CD4-positive, alpha-beta T cell (primary cell): Measurements from ENCODE around the gene SLC22A5. TPM values are rescaled to one million over a fixed set of nuclear protein-coding genes. Genes with fewer than 3 reads are reported as not detected.

Source experiments
- ATAC-seq: fragments of 200-7000 bp; cut with Tn5 transposase; one replicate; pipeline ENCODE4 v1.10.0; 2022; ENCODE audit warnings: mild to moderate bottlenecking; ENCODE audit not compliant: poor library complexity
- CTCF ChIA-PET: fragments of 350-600 bp; sonication (Branson Sonifier 250); formaldehyde crosslinking; loops from one replicate; lab custom pipeline; 2021; ENCODE audit warnings: antibody characterized with exemption, inconsistent platforms; lab: Charles Lee
- POLR2A ChIA-PET: fragments of 350-600 bp; sonication (Branson Sonifier 250); formaldehyde crosslinking; loops from one replicate; lab custom pipeline; 2021; ENCODE audit warnings: antibody characterized with exemption, inconsistent platforms; lab: Charles Lee
- DNase-seq, 14 experiments: peaks; one replicate each; pipeline ENCODE4 v3.0.0-alpha.2; 2013 to 2020; ENCODE audit warnings: mixed read lengths in 2 of 14
- H3K27ac ChIP-seq, 2 donors: one replicate each; pipeline versions ENCODE4 v1.5.1 to v1.7.0; 2013; ENCODE audit warnings: low read length in 2 of 2, low read depth in 1 of 2, mild to moderate bottlenecking in 1 of 2
- H3K27me3 ChIP-seq, 2 experiments: 1 replicate in 1 of 2; 2 replicates in 1 of 2; pipeline versions ENCODE4 v1.6.1 to v1.7.0; 2013; ENCODE audit warnings: low read length in 2 of 2, control low read depth in 1 of 2, mild to moderate bottlenecking in 1 of 2, moderate library complexity in 1 of 2; ENCODE audit not compliant: insufficient read depth in 2 of 2, control insufficient read depth in 1 of 2
- H3K36me3 ChIP-seq: one replicate; pipeline ENCODE4 v1.6.1; 2013; ENCODE audit warnings: low read length, control low read depth; ENCODE audit not compliant: insufficient read depth
- H3K4me1 ChIP-seq: one replicate; pipeline ENCODE4 v1.6.1; 2013; ENCODE audit warnings: low read length, control low read depth; ENCODE audit not compliant: insufficient read depth
- H3K4me3 ChIP-seq: one replicate; pipeline ENCODE4 v1.5.1; 2013; ENCODE audit warnings: mild to moderate bottlenecking, low read length, moderate library complexity
- H3K9me3 ChIP-seq, 2 experiments: 1 replicate in 1 of 2; 2 replicates in 1 of 2; pipeline versions ENCODE4 v1.6.1 to v1.7.0; 2013; ENCODE audit warnings: low read length in 2 of 2, mild to moderate bottlenecking in 2 of 2, control low read depth in 1 of 2, moderate library complexity in 1 of 2; ENCODE audit not compliant: control insufficient read depth in 1 of 2, insufficient read depth in 1 of 2
- H3K27ac Mint-ChIP-seq: one replicate; pipeline ENCODE4 v1.8.0; 2020; ENCODE audit warnings: mixed read lengths
- H3K27me3 Mint-ChIP-seq: one replicate; pipeline ENCODE4 v1.8.0; 2021; ENCODE audit warnings: mixed read lengths
- H3K36me3 Mint-ChIP-seq: one replicate; pipeline ENCODE4 v1.8.0; 2021; ENCODE audit warnings: low read depth, mixed read lengths
- H3K4me1 Mint-ChIP-seq: one replicate; pipeline ENCODE4 v1.8.0; 2021; ENCODE audit warnings: low read depth, mixed read lengths
- H3K4me3 Mint-ChIP-seq: one replicate; pipeline ENCODE4 v1.8.0; 2020; ENCODE audit warnings: mild to moderate bottlenecking, mixed read lengths
- H3K9me3 Mint-ChIP-seq: one replicate; pipeline ENCODE4 v1.8.0; 2020; ENCODE audit warnings: mixed read lengths
- CTCF ChIP-seq: fragments of 200-600 bp; IDR thresholded peaks from one replicate; pipeline ENCODE4 v1.8.0; 2022; ENCODE audit warnings: antibody characterized with exemption, mild to moderate bottlenecking
- intact Hi-C, 2 experiments: fragments of 100-400 bp; cut with DNase I in 1 of 2; cut with micrococcal nuclease in 1 of 2; formaldehyde crosslinking; loops; one replicate each; pipeline versions ENCODE4 v1.15.1 to v1.9.0; 2023 to 2025; cut with DNase I, micrococcal nuclease
- total RNA-seq, 174 experiments: library from RNA in 2 of 174; stranded (reverse) in 2 of 174; gene quantifications; one replicate each; pipeline ENCODE4 v1.2.3 and lab custom pipeline; 2021 to 2026

SLC22A5 gene
- total RNA-seq, 2 experiments from 2014 or later, result 4.3 to 4.5 TPM

- Mint-ChIP-seq H3K4me3 (no peak overlapping the region), H3K27me3 (no peaks in the 10 kb centered on the region), H3K4me1 (peaks cover 5% of the 10 kb centered on the region), H3K9me3 (no peaks in the 10 kb centered on the region), H3K36me3 (peaks cover 30% of the 10 kb centered on the region), H3K27ac (no peak overlapping the region)
- H3K27me3 ChIP-seq, result no peaks in the 10 kb centered on the region
- H3K4me3 ChIP-seq, result no peak overlapping the region
- peaks cover 6% of the 10 kb centered on the region for H3K4me1 ChIP-seq
- ATAC-seq (no peak), DNase-seq (peak in 2 of 14 experiments; percentile 41 to 56)
- CTCF ChIA-PET, result no interaction called here
- intact Hi-C loops, result no loop called here
- no peak for TF ChIP-seq CTCF
- no peaks in the 10 kb centered on the region for H3K9me3 ChIP-seq
- H3K36me3 ChIP-seq, result peaks cover 6% of the 10 kb centered on the region
- POLR2A ChIA-PET, result no interaction called here
- no peak overlapping the region for H3K27ac ChIP-seq
Measured at GRCh38 chr5:132364319-132364718, 5.2 kb upstream of the SLC22A5 start.

GRCh38 chr5:132365213-132365612 is 4.3 kb upstream of the SLC22A5 start:
- Mint-ChIP-seq H3K4me3 (no peak overlapping the region), H3K36me3 (peaks cover 26% of the 10 kb centered on the region), H3K9me3 (no peaks in the 10 kb centered on the region), H3K27ac (no peak overlapping the region), H3K4me1 (peaks cover 5% of the 10 kb centered on the region), H3K27me3 (no peaks in the 10 kb centered on the region)
- TF ChIP-seq CTCF, result no peak
- no peak for DNase-seq
- POLR2A ChIA-PET, result no interaction called here
- H3K27me3 ChIP-seq, result no peaks in the 10 kb centered on the region
- intact Hi-C loops, result no loop called here
- no peaks in the 10 kb centered on the region for H3K9me3 ChIP-seq
- H3K4me3 ChIP-seq, result no peak overlapping the region
- H3K36me3 ChIP-seq, result peaks cover 6% of the 10 kb centered on the region
- H3K4me1 ChIP-seq, result peaks cover 10% of the 10 kb centered on the region
- CTCF ChIA-PET, result no interaction called here
- no peak overlapping the region for H3K27ac ChIP-seq
- no peak for ATAC-seq

GRCh38 chr5:132368186-132368585 is 1.3 kb upstream of the SLC22A5 start:
- no peak overlapping the region for H3K27ac Mint-ChIP-seq

More at GRCh38 chr5:132368186-132368585, 1.3 kb upstream of the SLC22A5 start:
- intact Hi-C loops, result no loop called here
- H3K4me3 ChIP-seq, result no peak overlapping the region
- no peaks in the 10 kb centered on the region for H3K27me3 ChIP-seq
- POLR2A ChIA-PET, result interaction anchor here (1.0 to 2.6 kb wide), 5 partner anchors 120 to 583 kb away, joined by 5 to 22 read pairs (median 7); partner anchors contain the start of genes IRF1 and RAD50
- CTCF ChIA-PET, result interaction anchor here (1.0 to 1.6 kb wide), 2 partner anchors 18 to 95 kb away, joined by 7 to 8 read pairs; no protein-coding TSS in a partner anchor
- Mint-ChIP-seq H3K4me3 (peak overlapping the region; percentile 62), H3K27me3 (no peaks in the 10 kb centered on the region), H3K36me3 (peaks cover 15% of the 10 kb centered on the region), H3K4me1 (peaks cover 26% of the 10 kb centered on the region), H3K9me3 (no peaks in the 10 kb centered on the region)
- ATAC-seq, result no peak
- H3K9me3 ChIP-seq, result no peaks in the 10 kb centered on the region
- TF ChIP-seq CTCF, result no peak
- no peak overlapping the region for H3K27ac ChIP-seq
- H3K36me3 ChIP-seq, result peaks cover 6% of the 10 kb centered on the region
- DNase-seq, result no peak
- peaks cover 35% of the 10 kb centered on the region for H3K4me1 ChIP-seq
